HCT116 (cell line): ENCODE results near the gene MGAT4C.

Source experiments
- CEBPB ChIP-seq: IDR thresholded peaks from 2 replicates; pipeline ENCODE4 v1.6.1; 2012; ENCODE audit warnings: low read depth
- EZH2phosphoT487 ChIP-seq: fragments of 200-600 bp; IDR thresholded peaks from 2 replicates; pipeline ENCODE4 v1.6.1; 2018; ENCODE audit warnings: antibody characterized with exemption, borderline replicate concordance
- JUND ChIP-seq: IDR thresholded peaks from 2 replicates; pipeline ENCODE4 v1.6.1; 2012
- POLR2AphosphoS5 ChIP-seq: IDR thresholded peaks from 2 replicates; pipeline ENCODE4 v1.6.1; 2011; ENCODE audit warnings: mild to moderate bottlenecking, low read depth, low read length, moderate library complexity
- RAD21 ChIP-seq: IDR thresholded peaks from 2 replicates; pipeline ENCODE4 v1.6.1; 2012; ENCODE audit warnings: low read depth, mild to moderate bottlenecking
- YY1 ChIP-seq: IDR thresholded peaks from 2 replicates; pipeline ENCODE4 v1.6.1; 2011; ENCODE audit warnings: low read length, low read depth, moderate library complexity, mild to moderate bottlenecking; ENCODE audit not compliant: insufficient replicate concordance; ENCODE audit errors: extremely low read depth
- ZNF274 ChIP-seq: fragments of 200-500 bp; sonication (Bioruptor generic); IDR thresholded peaks from 2 replicates; pipeline ENCODE4 v1.6.1; 2014; ENCODE audit warnings: mild to moderate bottlenecking, low read depth, low read length, inconsistent platforms
- TF ChIP-seq, protein P1 (sequence below), 3 experiments: fragments of 200-600 bp in 1 of 3; sonication (generic) in 1 of 3; IDR thresholded peaks in 2 of 3; conservative IDR thresholded peaks in 1 of 3; 2 replicates each; pipeline ENCODE4 v1.5.1; 2012 to 2017; ENCODE audit warnings: low read depth in 2 of 3, low read length in 2 of 3, antibody characterized with exemption in 1 of 3, borderline replicate concordance in 1 of 3, control low read depth in 1 of 3, mild to moderate bottlenecking in 1 of 3, mixed read lengths in 1 of 3, mixed run types in 1 of 3, moderate library complexity in 1 of 3; ENCODE audit not compliant: insufficient read depth in 1 of 3

DNA sequence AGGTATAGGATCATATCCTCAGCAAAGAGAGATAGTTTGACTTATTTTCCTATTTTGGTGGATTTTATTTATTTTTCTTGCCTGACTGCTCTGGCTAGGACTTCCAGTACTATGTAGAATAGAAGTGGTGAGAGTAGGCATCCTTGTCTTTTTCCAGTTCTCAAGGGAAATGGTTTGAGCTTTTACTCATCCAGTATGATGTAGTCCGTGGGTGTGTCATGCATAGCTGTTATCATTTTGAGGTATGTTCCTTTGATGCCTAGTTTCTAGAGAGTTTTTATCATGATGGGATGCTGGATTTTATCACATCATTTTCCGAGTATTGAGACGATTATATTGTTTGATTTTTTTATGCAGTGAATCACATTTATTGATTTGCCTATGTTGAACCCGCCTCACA is 97.2 kb downstream of the MGAT4C start:
- no peak for TF ChIP-seq JUND
- TF ChIP-seq, protein P1, sequence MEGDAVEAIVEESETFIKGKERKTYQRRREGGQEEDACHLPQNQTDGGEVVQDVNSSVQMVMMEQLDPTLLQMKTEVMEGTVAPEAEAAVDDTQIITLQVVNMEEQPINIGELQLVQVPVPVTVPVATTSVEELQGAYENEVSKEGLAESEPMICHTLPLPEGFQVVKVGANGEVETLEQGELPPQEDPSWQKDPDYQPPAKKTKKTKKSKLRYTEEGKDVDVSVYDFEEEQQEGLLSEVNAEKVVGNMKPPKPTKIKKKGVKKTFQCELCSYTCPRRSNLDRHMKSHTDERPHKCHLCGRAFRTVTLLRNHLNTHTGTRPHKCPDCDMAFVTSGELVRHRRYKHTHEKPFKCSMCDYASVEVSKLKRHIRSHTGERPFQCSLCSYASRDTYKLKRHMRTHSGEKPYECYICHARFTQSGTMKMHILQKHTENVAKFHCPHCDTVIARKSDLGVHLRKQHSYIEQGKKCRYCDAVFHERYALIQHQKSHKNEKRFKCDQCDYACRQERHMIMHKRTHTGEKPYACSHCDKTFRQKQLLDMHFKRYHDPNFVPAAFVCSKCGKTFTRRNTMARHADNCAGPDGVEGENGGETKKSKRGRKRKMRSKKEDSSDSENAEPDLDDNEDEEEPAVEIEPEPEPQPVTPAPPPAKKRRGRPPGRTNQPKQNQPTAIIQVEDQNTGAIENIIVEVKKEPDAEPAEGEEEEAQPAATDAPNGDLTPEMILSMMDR (IDR thresholded peaks at IDR 0.05 in 2 of 3, conservative IDR thresholded peaks at IDR 0.05 in 1 of 3; ENCODE audit: borderline replicate concordance in 1 of 3, insufficient read depth in 1 of 3, low read depth in 2 of 3, low read length in 2 of 3), result no peak
- TF ChIP-seq RAD21, result no peak
- no peak for TF ChIP-seq EZH2phosphoT487
- no peak for TF ChIP-seq YY1
- no peak for TF ChIP-seq POLR2AphosphoS5
- TF ChIP-seq ZNF274, result no peak
- TF ChIP-seq CEBPB, result no peak
